H1 (cell line): ENCODE data around the gene SMYD4. TPM values are rescaled to one million over a fixed set of nuclear protein-coding genes. Genes with fewer than 3 reads are reported as not detected.

Experiments
- CTCF ChIA-PET: fragments of 300-600 bp; sonication (Branson Sonifier 250); formaldehyde crosslinking; loops from one replicate; lab custom pipeline; 2021; ENCODE audit not compliant: partially characterized antibody; lab: Charles Lee
- POLR2A ChIA-PET: fragments of 300-600 bp; sonication (Branson Sonifier 250); formaldehyde crosslinking; loops from one replicate; lab custom pipeline; 2021; ENCODE audit warnings: inconsistent platforms; ENCODE audit not compliant: partially characterized antibody; lab: Charles Lee
- DNase-seq, 2 experiments: peaks; one replicate each; pipeline versions ENCODE4 v3.0.0 to v3.0.0-alpha.2; 2010 to 2022; ENCODE audit warnings: low spot score in 2 of 2, low read depth in 1 of 2, mixed read lengths in 1 of 2
- FAIRE-seq: peaks from 2 replicates; lab custom pipeline; 2011; peaks lifted over from hg19 to GRCh38; lab: Jason Lieb, UNC
- H2AFZ ChIP-seq: 2 replicates; pipeline ENCODE4 v1.8.1; 2012; ENCODE audit warnings: low read length, inconsistent platforms
- H2AK5ac ChIP-seq: 2 replicates; pipeline ENCODE4 v1.6.1; 2013; ENCODE audit warnings: low read depth, low read length
- H2BK120ac ChIP-seq: replicated peaks from 2 replicates; pipeline ENCODE3; 2013; ENCODE audit warnings: low read depth, low read length, inconsistent platforms
- H2BK12ac ChIP-seq: 2 replicates; pipeline ENCODE4 v1.6.1; 2013; ENCODE audit warnings: low read depth, low read length
- H2BK15ac ChIP-seq: 2 replicates; pipeline ENCODE4 v1.6.1; 2013; ENCODE audit warnings: low read length
- H2BK20ac ChIP-seq: 2 replicates; pipeline ENCODE4 v1.6.1; 2013; ENCODE audit warnings: low read length
- H2BK5ac ChIP-seq: 2 replicates; pipeline ENCODE4 v1.6.1; 2013; ENCODE audit warnings: low read depth, low read length
- H3K14ac ChIP-seq: 2 replicates; pipeline ENCODE4 v1.6.1; 2013; ENCODE audit warnings: inconsistent platforms; ENCODE audit not compliant: insufficient read length
- H3K18ac ChIP-seq: 2 replicates; pipeline ENCODE4 v1.6.1; 2013; ENCODE audit warnings: low read length; ENCODE audit errors: extremely low read depth
- H3K23ac ChIP-seq: 2 replicates; pipeline ENCODE4 v1.6.1; 2013; ENCODE audit warnings: inconsistent platforms; ENCODE audit not compliant: insufficient read length
- H3K23me2 ChIP-seq: 2 replicates; pipeline ENCODE4 v1.6.1; 2013; ENCODE audit warnings: low read depth, low read length
- H3K27ac ChIP-seq: 2 replicates; pipeline ENCODE4 v1.6.1; 2011; ENCODE audit warnings: low read depth, low read length, inconsistent platforms
- H3K27me3 ChIP-seq, 4 experiments: replicated peaks in 1 of 4; 1 replicate in 1 of 4; 2 replicates in 3 of 4; pipeline versions ENCODE4 v1.6.1 to v1.8.1; 2011 to 2013; ENCODE audit warnings: low read length in 3 of 4, mild to moderate bottlenecking in 3 of 4, inconsistent platforms in 2 of 4, mixed read lengths in 2 of 4, moderate library complexity in 1 of 4; ENCODE audit not compliant: control insufficient read depth in 3 of 4, insufficient read depth in 3 of 4; ENCODE audit errors: extremely low read depth in 1 of 4
- H3K36me3 ChIP-seq, 4 experiments: 2 replicates each; pipeline versions ENCODE4 v1.6.1 to v1.8.1; 2011 to 2013; ENCODE audit warnings: mild to moderate bottlenecking in 4 of 4, low read length in 3 of 4, moderate library complexity in 2 of 4, control low read depth in 1 of 4, inconsistent platforms in 1 of 4; ENCODE audit not compliant: insufficient read depth in 4 of 4, control insufficient read depth in 2 of 4
- H3K4ac ChIP-seq: replicated peaks from 2 replicates; pipeline ENCODE3; 2013; ENCODE audit warnings: low read length, low read depth, mixed read lengths, inconsistent platforms; ENCODE audit not compliant: insufficient read length
- H3K4me1 ChIP-seq, 4 experiments: replicated peaks in 1 of 4; 1 replicate in 1 of 4; 2 replicates in 3 of 4; pipeline versions ENCODE4 v1.6.1 to v1.8.1; 2011 to 2013; ENCODE audit warnings: low read length in 3 of 4, inconsistent platforms in 2 of 4, mixed read lengths in 1 of 4; ENCODE audit not compliant: insufficient read depth in 4 of 4, control insufficient read depth in 3 of 4
- H3K4me2 ChIP-seq, 2 experiments: 2 replicates each; pipeline versions ENCODE4 v1.6.1 to v1.8.1; 2011 to 2013; ENCODE audit warnings: low read depth in 2 of 2, low read length in 2 of 2, control low read depth in 1 of 2, inconsistent platforms in 1 of 2, mild to moderate bottlenecking in 1 of 2; ENCODE audit not compliant: insufficient read depth in 1 of 2
- H3K4me3 ChIP-seq, 4 experiments: fragments of 200-600, 300-600 bp in 1 of 4; sonication (generic), shearing (Covaris generic), sonication (Bioruptor Twin) in 1 of 4; 2 replicates each; pipeline versions ENCODE4 v1.5.1 to v1.8.1; 2011 to 2016; ENCODE audit warnings: low read length in 4 of 4, low read depth in 3 of 4, control low read depth in 2 of 4, inconsistent platforms in 2 of 4, mild to moderate bottlenecking in 2 of 4, mixed read lengths in 1 of 4, moderate library complexity in 1 of 4; ENCODE audit not compliant: insufficient read depth in 2 of 4; ENCODE audit errors: extremely low read depth in 1 of 4
- H3K56ac ChIP-seq: replicated peaks from 2 replicates; pipeline ENCODE3; 2013; ENCODE audit warnings: low read depth, mild to moderate bottlenecking, mixed read lengths, low read length, inconsistent platforms; ENCODE audit not compliant: insufficient read length
- H3K79me1 ChIP-seq: 2 replicates; pipeline ENCODE4 v1.6.1; 2013; ENCODE audit warnings: low read depth, low read length, control low read depth
- H3K79me2 ChIP-seq, 2 experiments: 2 replicates each; pipeline versions ENCODE4 v1.6.1 to v1.8.1; 2012 to 2013; ENCODE audit warnings: low read length in 2 of 2, mild to moderate bottlenecking in 2 of 2, inconsistent platforms in 1 of 2; ENCODE audit not compliant: insufficient read depth in 2 of 2, control insufficient read depth in 1 of 2
- H3K9ac ChIP-seq, 4 experiments: replicated peaks in 1 of 4; 1 replicate in 1 of 4; 2 replicates in 3 of 4; pipeline versions ENCODE4 v1.6.1 to v1.8.1; 2011 to 2013; ENCODE audit warnings: low read depth in 3 of 4, low read length in 3 of 4, control low read depth in 2 of 4, mild to moderate bottlenecking in 2 of 4, moderate library complexity in 2 of 4, inconsistent platforms in 1 of 4; ENCODE audit errors: extremely low read depth in 1 of 4
- H3K9me3 ChIP-seq, 2 experiments: 2 replicates each; pipeline versions ENCODE4 v1.6.1 to v1.8.1; 2012 to 2013; ENCODE audit warnings: mild to moderate bottlenecking in 2 of 2, moderate library complexity in 2 of 2, control low read depth in 1 of 2, inconsistent platforms in 1 of 2, low read depth in 1 of 2, low read length in 1 of 2, mixed read lengths in 1 of 2; ENCODE audit not compliant: insufficient read depth in 2 of 2
- H4K20me1 ChIP-seq, 2 experiments: replicated peaks in 1 of 2; 2 replicates each; pipeline versions ENCODE3 to v1.8.1; 2011 to 2013; ENCODE audit warnings: inconsistent platforms in 2 of 2, low read length in 2 of 2, mild to moderate bottlenecking in 1 of 2; ENCODE audit not compliant: insufficient read depth in 2 of 2, control insufficient read depth in 1 of 2
- H4K5ac ChIP-seq: 2 replicates; pipeline ENCODE4 v1.6.1; 2013; ENCODE audit warnings: low read length, low read depth, mixed read lengths, inconsistent platforms; ENCODE audit not compliant: insufficient read length
- H4K8ac ChIP-seq: 2 replicates; pipeline ENCODE4 v1.8.0; 2013; ENCODE audit warnings: mild to moderate bottlenecking, moderate library complexity, low read length, inconsistent platforms; ENCODE audit not compliant: insufficient read depth; ENCODE audit errors: extremely low read depth
- H4K91ac ChIP-seq: replicated peaks from 2 replicates; pipeline ENCODE3; 2013; ENCODE audit warnings: low read length, mixed read lengths, inconsistent platforms; ENCODE audit not compliant: insufficient read length
- ASH2L ChIP-seq: fragments of 200-600, 300-600 bp; sonication (generic); IDR thresholded peaks from one replicate; pipeline ENCODE4 v1.7.1; 2017; ENCODE audit warnings: low read length
- BACH1 ChIP-seq: IDR thresholded peaks from 2 replicates; pipeline ENCODE4 v1.6.1; 2012; ENCODE audit warnings: low read length, improper control_type of control experiment
- CBX5 ChIP-seq: fragments of 300-800, 300-1000 bp; sonication (generic); IDR thresholded peaks from 2 replicates; pipeline ENCODE4 v1.7.1; 2016; ENCODE audit warnings: antibody characterized with exemption, low read length, low read depth
- CHD1 ChIP-seq: IDR thresholded peaks from 2 replicates; pipeline ENCODE4 v1.6.1; 2012; ENCODE audit warnings: low read depth, low read length, improper control_type of control experiment
- HDAC6 ChIP-seq: IDR thresholded peaks from one replicate; pipeline ENCODE4 v1.7.1; 2012; ENCODE audit warnings: low read depth, mild to moderate bottlenecking, inconsistent platforms, low read length, moderate library complexity
- JUN ChIP-seq: IDR thresholded peaks from 2 replicates; pipeline ENCODE4 v1.6.1; 2011; ENCODE audit warnings: low read depth, mild to moderate bottlenecking, improper control_type of control experiment, low read length
- MAFK ChIP-seq: IDR thresholded peaks from 2 replicates; pipeline ENCODE4 v1.6.1; 2012; ENCODE audit warnings: low read depth, mild to moderate bottlenecking, improper control_type of control experiment, low read length
- POU5F1 ChIP-seq: IDR thresholded peaks from 2 replicates; pipeline ENCODE4 v1.6.1; 2011; ENCODE audit warnings: low read depth, mild to moderate bottlenecking, low read length, moderate library complexity
- RNF2 ChIP-seq: fragments of 200-900, 300-1000 bp; sonication (generic); IDR thresholded peaks from 2 replicates; pipeline ENCODE4 v1.7.1; 2016; ENCODE audit warnings: borderline replicate concordance, low read depth, mild to moderate bottlenecking, antibody characterized with exemption, low read length; ENCODE audit not compliant: poor library complexity, severe bottlenecking; ENCODE audit errors: missing control alignments
- RXRA ChIP-seq: IDR thresholded peaks from 2 replicates; pipeline ENCODE4 v1.6.1; 2011; ENCODE audit warnings: low read depth, mild to moderate bottlenecking, low read length, moderate library complexity; ENCODE audit not compliant: insufficient read depth
- TEAD4 ChIP-seq: IDR thresholded peaks from 2 replicates; pipeline ENCODE4 v1.6.1; 2012; ENCODE audit warnings: low read depth, low read length, inconsistent platforms, mixed read lengths
- WGBS, 2 experiments: shearing (Covaris generic) in 1 of 2; methylation state at CpG; one replicate each; pipeline versions ENCODE4 v1.1.6 to v1.1.7; 2013 to 2015; ENCODE audit warnings: low lambda C conversion rate in 2 of 2, mixed read lengths in 2 of 2, inconsistent platforms in 1 of 2, low coverage in 1 of 2, missing lambda C conversion rate in 1 of 2; ENCODE audit not compliant: insufficient replicate concordance in 2 of 2, insufficient coverage in 1 of 2, insufficient read length in 1 of 2; ENCODE audit errors: extremely low coverage in 1 of 2, missing lambda C conversion rate in 1 of 2; 5-methylcytosine and 5-hydroxymethylcytosine counted together
- polyA plus RNA-seq, 7 experiments: library from polyadenylated mRNA; depleted of rRNA in 3 of 7; stranded (reverse) in 5 of 7; unstranded in 2 of 7; fragments of >200 nt in 5 of 7; fragments of 200-250 nt in 2 of 7; gene quantifications; 1 replicate in 5 of 7; 2 replicates in 1 of 7; 4 replicates in 1 of 7; pipeline versions ENCODE4 v1.2.1 to v1.2.3, GENCODE V29; 2011 to 2013; ENCODE audit warnings: missing spikeins in 2 of 7, mixed read lengths in 2 of 7
- total RNA-seq: library from RNA; stranded (reverse); fragmentation: NEBNext Ultra II Directional; extraction: Animal tissue kit (Norgen Biotek cat#: 25700); gene quantifications from 2 replicates; pipeline ENCODE4 v1.2.1, GENCODE V29; 2021
- TF ChIP-seq, protein P1 (sequence below): IDR thresholded peaks from 2 replicates; pipeline ENCODE4 v1.6.1; 2012; ENCODE audit warnings: inconsistent platforms
- TF ChIP-seq, protein P2 (sequence below): IDR thresholded peaks from 2 replicates; pipeline ENCODE4 v1.6.1; 2011; ENCODE audit warnings: low read length, improper control_type of control experiment

The SMYD4 gene
- total and polyA plus RNA-seq, 2 of the 8 experiments (the other 6 are each of a cell fraction or from before 2014, with no cell fraction given), result 10.5 to 23.4 TPM

DNA sequence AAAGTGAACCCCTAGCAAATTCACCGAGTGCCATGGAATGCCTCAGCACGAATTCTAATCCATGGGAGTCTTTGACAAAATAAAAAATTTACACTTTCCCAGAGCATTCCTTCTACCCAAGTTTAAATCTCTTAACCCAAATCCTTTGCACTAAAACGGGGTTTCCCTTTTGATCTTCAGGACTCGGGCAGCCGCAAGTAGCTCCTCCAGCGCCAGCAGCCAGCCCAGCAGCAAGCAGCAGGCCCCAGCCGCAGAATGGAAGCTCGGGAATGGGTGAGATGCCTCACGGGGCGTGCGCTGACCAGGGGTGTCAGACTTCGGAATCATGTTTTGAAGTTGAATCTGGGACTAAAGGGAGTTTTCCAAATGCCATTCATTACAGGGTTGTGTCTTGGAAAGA lies 42.6 kb upstream of the SMYD4 start:
- H3K36me3 ChIP-seq, result peaks cover 15 to 46% (median 28%) of the 10 kb centered on the region in 4 experiments
- CTCF ChIA-PET, result interaction anchor here (0.8 to 1.1 kb wide), 3 partner anchors 8 to 11 kb away, joined by 3 to 4 read pairs (median 4); no protein-coding TSS in a partner anchor
- 0 out of 2 replicates have a peak, but pooled peaks cover 3% of the 10 kb centered on the region for H3K79me1 ChIP-seq

More for the DNA sequence above, 42.6 kb upstream of the SMYD4 start:
- Histone ChIP-seq H3K4ac (no peak overlapping the region), H3K4me3 (no peak overlapping the region), H3K27ac (no peak overlapping the region), H3K14ac (no peak overlapping the region), H4K91ac (no peak overlapping the region), H3K4me2 (no peak overlapping the region), H3K79me2 (0 out of 4 replicates have a peak, but pooled peaks cover 0 to 4% of the 10 kb centered on the region in 2 experiments), H2BK5ac (no peak overlapping the region), H3K4me1 (no peaks in the 10 kb centered on the region), H3K23ac (no peak overlapping the region), H3K18ac (no peak overlapping the region), H2BK12ac (no peak overlapping the region), H3K56ac (no peak overlapping the region), H2BK15ac (no peak overlapping the region), H4K20me1 (peaks cover 2 to 4% of the 10 kb centered on the region in 2 experiments)
- DNase-seq, result no peak
- 92% methylated on average over 12 of the region's 12 CpGs; no CpG with 5 or more reads in 1 of the 2 experiments for WGBS, 2 experiments
- TF ChIP-seq MAFK, result no peak
- TF ChIP-seq HDAC6, result no peak
- TF ChIP-seq TEAD4, result no peak
- TF ChIP-seq RNF2, result no peak
- no peak for TF ChIP-seq ASH2L
- TF ChIP-seq RXRA, result no peak
- no peak for TF ChIP-seq CHD1
- TF ChIP-seq, protein P1, sequence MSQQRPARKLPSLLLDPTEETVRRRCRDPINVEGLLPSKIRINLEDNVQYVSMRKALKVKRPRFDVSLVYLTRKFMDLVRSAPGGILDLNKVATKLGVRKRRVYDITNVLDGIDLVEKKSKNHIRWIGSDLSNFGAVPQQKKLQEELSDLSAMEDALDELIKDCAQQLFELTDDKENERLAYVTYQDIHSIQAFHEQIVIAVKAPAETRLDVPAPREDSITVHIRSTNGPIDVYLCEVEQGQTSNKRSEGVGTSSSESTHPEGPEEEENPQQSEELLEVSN, result no peak
- TF ChIP-seq POU5F1, result no peak
- TF ChIP-seq JUN, result no peak
- no peak for TF ChIP-seq CBX5
- TF ChIP-seq, protein P2, sequence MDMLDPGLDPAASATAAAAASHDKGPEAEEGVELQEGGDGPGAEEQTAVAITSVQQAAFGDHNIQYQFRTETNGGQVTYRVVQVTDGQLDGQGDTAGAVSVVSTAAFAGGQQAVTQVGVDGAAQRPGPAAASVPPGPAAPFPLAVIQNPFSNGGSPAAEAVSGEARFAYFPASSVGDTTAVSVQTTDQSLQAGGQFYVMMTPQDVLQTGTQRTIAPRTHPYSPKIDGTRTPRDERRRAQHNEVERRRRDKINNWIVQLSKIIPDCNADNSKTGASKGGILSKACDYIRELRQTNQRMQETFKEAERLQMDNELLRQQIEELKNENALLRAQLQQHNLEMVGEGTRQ, result no peak
- no peak for TF ChIP-seq BACH1
- TF ChIP-seq, all 59 proteins: peak for 0
- H3K23me2 ChIP-seq, result no peaks in the 10 kb centered on the region; the same call in 1 of the 2 replicates
- no peak overlapping the region for H4K5ac ChIP-seq
- H4K8ac ChIP-seq, result no peak overlapping the region
- no peaks in the 10 kb centered on the region for H3K9me3 ChIP-seq
- POLR2A ChIA-PET, result no interaction called here
- no peak overlapping the region for H2AFZ ChIP-seq
- no peak overlapping the region for H3K9ac ChIP-seq
- H2AK5ac ChIP-seq, result no peak overlapping the region
- H2BK20ac ChIP-seq, result no peak overlapping the region
- no peak overlapping the region for H2BK120ac ChIP-seq
- FAIRE-seq, result no peak
- H3K27me3 ChIP-seq, result no peaks in the 10 kb centered on the region
